C4-2B (cell line): ENCODE measurements around the gene CCND3.

Experiments used
- ZFX ChIP-seq: fragments of 450-650 bp; IDR thresholded peaks from 2 replicates; pipeline ENCODE4 v1.6.1; 2017
- TF ChIP-seq, protein P1 (sequence below): fragments of 450-650 bp; conservative IDR thresholded peaks from 2 replicates; pipeline ENCODE4 v1.5.1; 2017; ENCODE audit warnings: mild to moderate bottlenecking

- TF ChIP-seq, protein P1, sequence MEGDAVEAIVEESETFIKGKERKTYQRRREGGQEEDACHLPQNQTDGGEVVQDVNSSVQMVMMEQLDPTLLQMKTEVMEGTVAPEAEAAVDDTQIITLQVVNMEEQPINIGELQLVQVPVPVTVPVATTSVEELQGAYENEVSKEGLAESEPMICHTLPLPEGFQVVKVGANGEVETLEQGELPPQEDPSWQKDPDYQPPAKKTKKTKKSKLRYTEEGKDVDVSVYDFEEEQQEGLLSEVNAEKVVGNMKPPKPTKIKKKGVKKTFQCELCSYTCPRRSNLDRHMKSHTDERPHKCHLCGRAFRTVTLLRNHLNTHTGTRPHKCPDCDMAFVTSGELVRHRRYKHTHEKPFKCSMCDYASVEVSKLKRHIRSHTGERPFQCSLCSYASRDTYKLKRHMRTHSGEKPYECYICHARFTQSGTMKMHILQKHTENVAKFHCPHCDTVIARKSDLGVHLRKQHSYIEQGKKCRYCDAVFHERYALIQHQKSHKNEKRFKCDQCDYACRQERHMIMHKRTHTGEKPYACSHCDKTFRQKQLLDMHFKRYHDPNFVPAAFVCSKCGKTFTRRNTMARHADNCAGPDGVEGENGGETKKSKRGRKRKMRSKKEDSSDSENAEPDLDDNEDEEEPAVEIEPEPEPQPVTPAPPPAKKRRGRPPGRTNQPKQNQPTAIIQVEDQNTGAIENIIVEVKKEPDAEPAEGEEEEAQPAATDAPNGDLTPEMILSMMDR, result no peak
- no peak for TF ChIP-seq ZFX
Measured at GRCh38 chr6:41957117-41957516, 15.5 kb upstream of the CCND3 start.
